ENCODE data around the gene PLA2R1.

DNA sequence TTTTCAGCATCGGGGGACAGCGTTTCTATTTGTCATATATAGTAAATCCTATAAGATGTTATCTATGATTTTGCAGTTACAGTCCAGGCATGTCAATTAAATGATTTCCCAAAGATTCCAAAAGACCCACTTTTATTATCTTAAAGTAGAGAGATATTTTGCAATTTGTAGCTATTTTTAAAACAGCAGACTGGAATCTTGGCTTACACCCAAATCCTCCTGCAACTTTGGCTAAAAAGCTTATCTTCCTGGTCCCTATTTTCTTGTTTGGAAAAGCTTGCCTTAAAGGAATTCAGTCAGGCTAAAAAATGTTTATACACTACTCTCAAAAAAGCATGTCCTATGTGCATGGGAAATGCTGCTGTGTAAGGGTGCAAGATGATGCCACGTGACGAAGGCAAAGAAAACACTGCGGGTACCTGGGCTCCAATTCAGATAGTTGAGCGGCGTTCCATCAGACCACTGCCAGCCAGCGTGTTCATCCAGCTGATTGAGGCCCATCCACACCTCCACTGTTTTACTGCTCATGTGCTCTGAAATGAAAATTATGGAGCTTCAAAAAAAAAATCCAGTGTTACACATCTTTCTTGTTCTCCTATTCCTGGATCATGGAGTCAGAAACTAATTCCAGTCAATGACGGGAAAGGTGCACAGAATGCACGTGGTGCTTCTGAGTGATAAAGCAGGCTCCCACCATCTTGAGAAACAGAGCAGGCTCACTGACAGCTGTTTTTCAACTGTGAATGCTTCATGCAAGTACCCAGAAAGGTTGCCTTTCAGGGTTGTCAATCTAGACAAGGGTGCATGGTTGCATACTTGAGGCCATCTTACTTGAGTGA is 33.8 kb downstream of the PLA2R1 start:
- TF ChIP-seq POLR2A (IDR thresholded peaks at IDR 0.05; ENCODE audit: low read length) (no peak), RCOR1 (IDR thresholded peaks at IDR 0.05; ENCODE audit: low read depth, low read length) (no peak), MYC (IDR thresholded peaks at IDR 0.05; ENCODE audit: borderline replicate concordance, low read length) (no peak), MAFK (IDR thresholded peaks at IDR 0.05; ENCODE audit: partially characterized antibody) (no peak)
- TF ChIP-seq, protein P1, sequence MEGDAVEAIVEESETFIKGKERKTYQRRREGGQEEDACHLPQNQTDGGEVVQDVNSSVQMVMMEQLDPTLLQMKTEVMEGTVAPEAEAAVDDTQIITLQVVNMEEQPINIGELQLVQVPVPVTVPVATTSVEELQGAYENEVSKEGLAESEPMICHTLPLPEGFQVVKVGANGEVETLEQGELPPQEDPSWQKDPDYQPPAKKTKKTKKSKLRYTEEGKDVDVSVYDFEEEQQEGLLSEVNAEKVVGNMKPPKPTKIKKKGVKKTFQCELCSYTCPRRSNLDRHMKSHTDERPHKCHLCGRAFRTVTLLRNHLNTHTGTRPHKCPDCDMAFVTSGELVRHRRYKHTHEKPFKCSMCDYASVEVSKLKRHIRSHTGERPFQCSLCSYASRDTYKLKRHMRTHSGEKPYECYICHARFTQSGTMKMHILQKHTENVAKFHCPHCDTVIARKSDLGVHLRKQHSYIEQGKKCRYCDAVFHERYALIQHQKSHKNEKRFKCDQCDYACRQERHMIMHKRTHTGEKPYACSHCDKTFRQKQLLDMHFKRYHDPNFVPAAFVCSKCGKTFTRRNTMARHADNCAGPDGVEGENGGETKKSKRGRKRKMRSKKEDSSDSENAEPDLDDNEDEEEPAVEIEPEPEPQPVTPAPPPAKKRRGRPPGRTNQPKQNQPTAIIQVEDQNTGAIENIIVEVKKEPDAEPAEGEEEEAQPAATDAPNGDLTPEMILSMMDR (IDR thresholded peaks at IDR 0.05) = no peak

Data from A549 (cell line).